Tibial nerve (tissue), 4 donors: ENCODE results near the gene MRPS11. TPM values are rescaled to one million over a fixed set of nuclear protein-coding genes. Genes with fewer than 3 reads are reported as not detected.

Experiments
- DNase-seq, 2 donors: peaks; one replicate each; pipeline ENCODE4 v3.0.0-alpha.2; 2019; ENCODE audit warnings: low spot score in 2 of 2
- H3K27ac ChIP-seq, 4 donors: fragments of 200-600 bp; sonication (generic) in 3 of 4; one replicate each; pipeline ENCODE4 v1.5.1; 2017 to 2019; ENCODE audit warnings: mild to moderate bottlenecking in 1 of 4
- H3K27me3 ChIP-seq, 2 donors: fragments of 200-600 bp; sonication (generic) in 1 of 2; one replicate each; pipeline versions ENCODE4 v1.5.1 to v1.6.0; 2017 to 2019
- H3K36me3 ChIP-seq, 3 donors: fragments of 200-600 bp; sonication (generic); one replicate each; pipeline ENCODE4 v1.5.1; 2018 to 2019
- H3K4me1 ChIP-seq, 4 donors: fragments of 200-600 bp; sonication (generic) in 3 of 4; one replicate each; pipeline ENCODE4 v1.5.1; 2017 to 2019
- H3K4me3 ChIP-seq, 4 donors: fragments of 200-600 bp; sonication (generic) in 3 of 4; one replicate each; pipeline ENCODE4 v1.5.1; 2017 to 2019; ENCODE audit warnings: mild to moderate bottlenecking in 1 of 4, moderate library complexity in 1 of 4
- H3K9me3 ChIP-seq, 4 donors: fragments of 200-600 bp; sonication (generic) in 3 of 4; one replicate each; pipeline ENCODE4 v1.5.1; 2017 to 2019
- CTCF ChIP-seq, 5 experiments: fragments of 200-600 bp in 3 of 5; fragments of 450-650 bp in 2 of 5; sonication (generic) in 3 of 5; IDR thresholded peaks; one replicate each; pipeline ENCODE4 v1.5.1; 2016 to 2019; ENCODE audit warnings: antibody characterized with exemption in 5 of 5, mild to moderate bottlenecking in 3 of 5, moderate library complexity in 2 of 5
- EP300 ChIP-seq, 2 donors: sonication (generic); formaldehyde crosslinking; IDR thresholded peaks; one replicate each; pipeline ENCODE4 v1.6.1; 2017; ENCODE audit warnings: antibody characterized with exemption in 2 of 2, mild to moderate bottlenecking in 1 of 2
- POLR2A ChIP-seq, 2 donors: fragments of 450-650 bp; IDR thresholded peaks; one replicate each; pipeline ENCODE4 v1.6.1; 2017; ENCODE audit warnings: antibody characterized with exemption in 2 of 2, mild to moderate bottlenecking in 2 of 2, moderate library complexity in 2 of 2
- WGBS, 2 donors: methylation state at CpG; one replicate each; pipeline ENCODE4 v1.1.5; 2018; 5-methylcytosine and 5-hydroxymethylcytosine counted together
- total RNA-seq, 4 donors: library from RNA; depleted of rRNA; stranded (reverse); fragments of >200 nt; gene quantifications; one replicate each; pipeline ENCODE4 v1.1.0, GENCODE V29; 2016

MRPS11 gene
- total RNA-seq, 4 donors from 2014 or later = 22.2 to 45.4 (median 37.1) TPM

DNA sequence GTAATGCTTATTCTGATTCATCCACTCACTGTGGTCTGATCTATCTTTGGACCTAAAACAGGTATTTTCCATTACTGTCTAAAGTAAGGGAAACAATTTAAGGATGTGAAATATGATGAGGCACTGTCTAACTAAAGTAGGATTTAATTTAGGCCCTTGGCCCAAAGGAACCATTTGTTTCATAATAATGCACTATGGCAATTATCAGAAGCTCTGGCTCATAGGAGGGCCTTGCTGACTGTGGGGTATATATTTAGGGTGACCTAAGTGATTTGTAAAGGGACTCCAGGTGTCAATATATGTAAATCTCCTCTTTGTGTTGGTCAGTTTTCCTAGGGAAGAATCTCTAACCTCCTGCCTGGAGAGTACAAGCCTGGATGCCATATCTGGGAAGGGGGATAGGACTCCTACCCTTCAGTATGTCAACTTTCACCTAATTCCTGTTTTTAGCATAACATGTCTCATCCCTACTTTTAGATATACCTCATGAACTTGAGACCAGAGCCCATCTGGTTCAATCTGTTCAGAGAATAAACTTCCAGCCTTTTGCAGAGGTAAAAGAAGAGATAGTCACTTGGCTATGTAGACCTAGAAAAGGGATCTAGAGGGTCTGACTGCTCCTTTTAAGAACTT is 58.9 kb downstream of the MRPS11 start:
- H3K27me3 ChIP-seq = no peaks in the 10 kb centered on the region
- no peaks in the 10 kb centered on the region for H3K4me1 ChIP-seq
- TF ChIP-seq CTCF (IDR thresholded peaks at IDR 0.05) (no peak), EP300 (IDR thresholded peaks at IDR 0.05) (no peak), POLR2A (IDR thresholded peaks at IDR 0.05) (no peak)
- H3K4me3 ChIP-seq = no peak overlapping the region
- no peaks in the 10 kb centered on the region for H3K9me3 ChIP-seq
- DNase-seq = no peak
- H3K27ac ChIP-seq = no peak overlapping the region
- peaks cover 0 to 59% (median 14%) of the 10 kb centered on the region in 3 donors for H3K36me3 ChIP-seq

- DNase-seq = no peak
- H3K4me3 ChIP-seq = no peak overlapping the region
- no peaks in the 10 kb centered on the region for H3K4me1 ChIP-seq
- H3K9me3 ChIP-seq = no peaks in the 10 kb centered on the region
- no peak overlapping the region for H3K27ac ChIP-seq
- H3K27me3 ChIP-seq = no peaks in the 10 kb centered on the region
- no peak for TF ChIP-seq EP300 (IDR thresholded peaks at IDR 0.05)
- TF ChIP-seq CTCF (IDR thresholded peaks at IDR 0.05) = no peak
- no peak for TF ChIP-seq POLR2A (IDR thresholded peaks at IDR 0.05)
- peaks cover 0 to 67% (median 14%) of the 10 kb centered on the region in 3 donors for H3K36me3 ChIP-seq
- whole genome bisulfite sequencing, 2 donors = 96 to 97% methylated on average over 1 of the region's 1 CpG
Observed at GRCh38 chr15:88529021-88529630, 61.6 kb downstream of the MRPS11 start.

Other genes with a start within 250 kb of the MRPS11 start
- 10 to 100 TPM; 53.4 to 85.9 (median 83.6) TPM for gene NTRK3, start 211.0 kb upstream of the MRPS11 start, total RNA-seq
- 10 to 100 TPM; 17.3 to 30.2 (median 19.3) TPM for gene MRPL46, start 320 bp upstream of the MRPS11 start, total RNA-seq
- gene DET1, start 79.0 kb downstream of the MRPS11 start, total RNA-seq = 10 to 100 TPM in 1 of 4 donors, 1 to 10 TPM in 3; 6.6 to 16.2 (median 7.8) TPM
- 10 to 100 TPM; 10.1 to 17.8 (median 13.1) TPM for gene AEN, start 153.6 kb downstream of the MRPS11 start, total RNA-seq
- gene ISG20, start 171.3 kb downstream of the MRPS11 start, total RNA-seq = 10 to 100 TPM; 18.2 to 34.5 (median 23.8) TPM